ENCODE data around the gene CLNK.

Gene CLNK, protein sequence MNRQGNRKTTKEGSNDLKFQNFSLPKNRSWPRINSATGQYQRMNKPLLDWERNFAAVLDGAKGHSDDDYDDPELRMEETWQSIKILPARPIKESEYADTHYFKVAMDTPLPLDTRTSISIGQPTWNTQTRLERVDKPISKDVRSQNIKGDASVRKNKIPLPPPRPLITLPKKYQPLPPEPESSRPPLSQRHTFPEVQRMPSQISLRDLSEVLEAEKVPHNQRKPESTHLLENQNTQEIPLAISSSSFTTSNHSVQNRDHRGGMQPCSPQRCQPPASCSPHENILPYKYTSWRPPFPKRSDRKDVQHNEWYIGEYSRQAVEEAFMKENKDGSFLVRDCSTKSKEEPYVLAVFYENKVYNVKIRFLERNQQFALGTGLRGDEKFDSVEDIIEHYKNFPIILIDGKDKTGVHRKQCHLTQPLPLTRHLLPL

DNA sequence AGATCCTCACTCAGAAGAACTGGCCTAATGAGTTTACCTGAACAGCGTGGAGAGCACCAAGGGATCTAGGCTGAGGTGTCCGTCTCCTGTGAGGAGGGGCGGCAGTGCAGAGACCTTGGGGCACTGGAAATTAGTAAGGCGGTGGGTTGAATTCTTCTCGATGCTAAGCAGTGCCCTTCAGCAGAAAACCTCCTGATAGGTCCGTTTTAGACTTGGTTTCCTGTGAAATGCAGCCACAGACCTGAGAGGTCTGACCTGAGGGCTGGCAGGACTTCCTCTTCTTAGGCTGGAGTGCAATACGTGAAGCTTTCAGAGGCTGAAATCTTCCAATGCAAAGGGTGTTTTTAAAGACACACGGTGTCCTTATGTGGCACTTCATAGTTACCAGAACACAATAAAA lies at the start of gene CLNK:
CLNK (minus strand) TSS at position 138 of the 400 bp plus-strand sequence. CDS start 16,899 bp downstream, outside the sequence.
- no peak for DNase-seq

DNA sequence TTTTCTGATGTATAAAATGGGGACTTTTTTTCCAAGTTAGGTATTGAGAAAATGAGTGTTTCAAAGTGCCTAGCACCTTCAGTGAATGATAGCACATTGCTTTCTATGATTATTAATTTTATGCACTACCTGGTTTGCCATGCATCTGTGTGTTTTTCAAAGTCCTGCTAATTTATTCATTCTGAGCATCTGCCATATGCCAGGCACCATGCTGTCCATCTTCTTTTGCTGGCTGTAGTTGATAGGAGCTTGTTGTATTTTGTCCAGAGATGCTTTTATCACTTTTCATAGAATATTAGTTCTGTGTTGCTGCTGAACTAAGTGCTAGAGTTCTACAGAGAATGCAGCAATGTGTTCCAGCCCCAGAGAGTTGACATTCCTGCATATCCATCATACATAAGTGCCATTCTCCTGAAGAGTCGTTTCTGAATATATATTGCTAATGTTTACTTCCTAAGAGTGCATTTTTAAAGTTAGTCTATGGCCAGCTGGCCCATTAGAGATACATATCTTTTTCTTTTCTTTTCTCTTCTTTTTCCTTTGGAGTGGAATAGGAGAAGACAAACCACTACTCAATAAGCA lies 49.0 kb upstream of the CLNK start:
- no peak for DNase-seq

DNA sequence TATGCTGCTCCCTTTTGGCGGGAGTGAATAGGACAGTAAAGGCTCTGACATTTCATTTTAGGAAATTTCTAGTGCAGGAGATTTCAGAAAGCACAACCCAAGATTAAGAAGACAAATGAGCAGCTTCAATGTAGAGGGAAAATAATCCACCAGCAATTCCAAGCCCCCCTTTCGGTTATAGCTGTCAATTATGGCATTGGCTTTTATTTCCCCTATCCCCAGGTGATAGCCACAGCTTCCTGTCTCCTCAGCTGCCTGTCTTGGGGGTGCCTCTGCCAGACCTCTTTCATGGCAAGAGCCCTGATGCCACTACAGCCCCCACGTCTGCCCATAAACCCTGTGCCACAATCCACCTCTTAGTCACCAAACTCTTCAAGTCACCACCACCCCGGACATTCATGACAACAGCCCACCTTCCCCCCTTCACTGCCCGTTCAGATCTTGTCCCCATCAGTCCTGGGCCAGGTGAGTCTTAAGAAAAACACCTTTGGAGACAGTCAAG lies 48.4 kb upstream of the CLNK start:
- no peak for DNase-seq

DNA sequence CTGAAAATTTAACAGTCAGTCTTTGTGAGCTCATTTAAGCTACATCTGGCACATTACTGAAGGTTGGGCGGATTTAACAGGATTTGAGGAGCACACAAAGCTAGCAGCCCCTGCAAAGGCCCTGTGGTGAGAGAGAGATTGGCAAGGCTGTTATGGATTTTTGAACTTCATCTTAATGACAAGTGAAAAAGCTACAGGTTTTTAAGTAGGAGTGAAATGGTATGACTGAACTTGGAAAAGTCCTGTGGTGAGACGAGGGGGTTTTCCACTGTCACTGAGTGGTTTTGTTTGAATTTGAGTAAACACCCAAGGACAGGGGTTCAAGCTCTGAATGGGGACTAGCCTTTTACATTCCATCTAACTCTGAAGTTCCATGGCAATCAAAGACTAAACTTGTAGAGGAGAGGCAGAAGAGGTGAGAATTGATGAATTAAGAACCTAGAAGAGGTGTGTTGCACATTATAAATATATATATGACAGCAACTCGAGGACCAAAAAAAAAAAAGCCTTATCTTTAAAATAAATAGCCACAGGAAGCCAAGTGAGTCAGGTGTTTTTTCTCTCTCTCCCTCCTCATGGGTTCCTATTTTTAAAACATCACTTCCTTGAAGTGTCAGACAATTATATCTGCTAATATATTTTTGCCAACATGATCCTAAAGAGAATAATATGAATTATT lies 47.8 kb upstream of the CLNK start:
- DNase-seq, result no peak

DNA sequence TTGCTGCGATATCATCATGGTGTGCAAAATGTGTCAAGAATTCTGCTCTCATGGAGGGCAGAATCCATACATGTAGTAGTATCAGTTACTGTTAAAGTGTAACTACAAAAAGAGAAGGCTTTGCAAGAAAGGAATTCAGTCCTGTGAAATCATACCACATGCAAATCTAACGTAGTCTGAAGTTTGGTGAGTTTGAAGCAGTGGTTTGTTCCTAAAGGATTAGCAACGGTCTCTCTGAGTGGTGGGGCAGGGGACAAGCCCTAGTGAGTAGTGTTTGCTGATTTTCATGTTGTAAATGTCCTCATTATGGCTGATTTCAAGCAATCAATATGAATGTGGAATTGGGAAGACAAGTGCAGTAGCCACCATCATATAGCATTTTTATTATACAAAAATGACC lies 47.1 kb upstream of the CLNK start:
- no peak for DNase-seq

DNA sequence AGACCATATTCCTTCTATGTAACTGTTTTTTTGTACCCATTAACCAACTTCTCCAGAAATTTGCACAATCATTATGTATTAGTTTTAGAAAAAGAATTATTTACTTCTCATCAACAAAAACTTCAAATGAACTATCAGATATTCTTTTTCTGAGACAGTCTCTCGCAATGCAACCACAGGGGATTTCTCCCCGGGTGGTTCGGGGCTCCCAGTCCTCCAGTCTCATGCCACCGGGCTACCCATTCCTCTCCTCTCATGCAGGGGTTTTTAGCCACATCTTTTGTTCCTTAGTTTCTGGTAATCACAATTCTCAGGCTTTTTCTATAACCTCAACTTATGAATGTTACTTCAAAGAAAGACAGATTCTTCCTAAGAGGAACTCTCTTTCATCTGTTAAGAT lies 46.6 kb upstream of the CLNK start:
- no peak for DNase-seq

DNA sequence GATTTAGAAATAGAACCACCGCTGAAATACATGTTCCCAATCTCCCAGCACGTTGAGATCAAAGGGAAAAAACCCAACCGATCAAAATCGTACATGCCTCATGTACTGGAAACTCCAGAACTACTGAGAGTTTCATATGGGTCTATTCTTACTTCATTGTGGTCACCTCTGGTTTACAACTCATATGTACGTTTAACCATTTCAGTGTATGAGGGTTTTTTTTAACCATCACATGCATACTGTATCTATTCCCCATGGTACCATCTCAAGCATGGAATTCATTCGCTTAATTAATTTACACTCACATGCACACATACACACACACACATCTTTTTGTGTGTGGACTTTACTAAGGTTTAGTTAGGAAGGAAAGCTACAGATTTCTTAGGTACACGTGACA lies 46.0 kb upstream of the CLNK start:
- no peak for DNase-seq

DNA sequence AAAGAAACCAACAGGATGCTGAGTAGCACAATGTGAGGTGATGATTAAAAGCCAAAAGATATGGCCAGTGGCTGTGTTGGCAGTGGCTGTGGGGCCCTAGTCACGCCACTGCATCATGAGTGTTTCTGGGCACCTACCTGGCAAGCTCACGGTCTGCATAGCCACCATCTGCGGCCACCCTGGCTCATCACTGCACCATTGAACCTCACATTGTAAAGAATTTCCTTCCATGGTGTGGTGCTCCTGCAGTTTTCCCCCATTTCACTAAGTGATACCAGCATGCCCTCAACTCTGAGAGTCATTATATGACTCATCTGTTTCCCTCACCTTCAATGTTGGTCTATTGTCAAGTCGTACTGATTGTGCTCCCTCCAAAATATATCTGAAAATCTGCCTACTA lies 45.5 kb upstream of the CLNK start:
- DNase-seq, result no peak

DNA sequence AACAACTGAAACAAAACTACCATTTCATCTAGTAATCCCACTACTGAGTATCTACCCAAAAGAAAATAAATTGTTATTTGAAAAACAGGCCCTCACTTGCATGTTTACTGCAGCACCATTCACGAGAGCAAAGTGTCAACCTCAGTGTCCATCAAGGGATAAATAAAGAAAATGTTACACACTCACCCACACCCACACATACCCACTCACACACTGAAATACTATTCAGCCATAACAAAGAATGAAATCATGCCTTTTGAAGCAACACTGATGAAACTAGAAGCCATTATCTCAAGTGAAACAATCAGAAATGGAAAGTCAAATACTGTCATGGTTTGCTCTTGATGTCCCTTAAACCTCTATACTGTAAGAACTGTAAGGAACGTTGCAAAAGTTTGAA lies 44.8 kb upstream of the CLNK start:
- no peak for DNase-seq

DNA sequence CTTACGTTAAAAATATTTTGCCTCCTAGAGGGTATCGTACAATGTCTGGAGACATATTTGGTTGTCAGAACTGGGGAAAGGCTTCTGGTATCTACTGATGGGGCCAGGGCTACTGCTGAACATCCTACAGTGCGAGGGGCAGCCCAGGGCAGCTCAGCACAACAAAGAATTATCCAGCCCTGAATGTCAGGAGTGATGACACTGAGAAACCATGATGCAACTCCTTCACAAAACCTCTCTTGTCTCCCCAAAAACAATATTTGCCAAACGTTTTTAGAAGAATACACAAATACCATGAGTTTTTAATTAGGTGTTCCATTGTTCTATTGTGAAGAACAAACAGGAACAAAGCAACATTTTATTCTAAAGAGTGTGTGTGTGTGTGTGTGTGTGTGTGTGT lies 43.4 kb upstream of the CLNK start:
- no peak for DNase-seq

DNA sequence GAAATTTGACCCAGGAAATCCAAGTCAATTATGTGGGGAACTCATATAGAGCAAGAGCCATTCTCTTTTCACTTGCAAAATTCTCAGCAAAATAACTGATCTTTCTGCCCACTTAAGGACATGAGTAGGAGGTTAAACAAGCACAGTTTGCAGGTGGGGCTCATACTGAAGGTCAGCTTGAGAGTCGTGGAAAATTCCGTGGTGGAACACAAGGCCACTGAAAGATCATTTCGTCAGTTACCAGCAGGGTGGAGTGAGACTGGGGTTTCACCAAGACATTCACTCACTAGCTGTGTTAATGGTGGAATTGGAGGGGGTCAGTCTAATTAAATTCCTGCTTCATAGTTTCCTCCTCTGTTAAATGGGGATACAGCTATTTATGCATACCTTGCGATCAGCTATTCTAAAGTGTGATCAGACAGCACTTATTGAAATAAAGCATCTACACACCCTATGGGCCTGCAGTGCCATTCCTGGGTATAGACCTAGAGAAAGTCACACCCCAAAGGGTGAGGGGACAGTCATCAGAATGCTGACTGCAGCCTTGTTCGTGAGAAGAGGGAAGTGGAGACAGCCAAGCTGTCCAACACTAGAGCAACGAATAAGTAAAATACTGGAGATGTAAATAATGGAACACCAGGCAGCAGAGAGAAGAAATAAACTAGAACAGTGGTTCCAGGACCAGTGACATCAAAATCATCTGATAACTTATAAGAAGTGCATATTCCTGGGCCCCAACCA lies 42.7 kb upstream of the CLNK start:
- DNase-seq, result no peak

DNA sequence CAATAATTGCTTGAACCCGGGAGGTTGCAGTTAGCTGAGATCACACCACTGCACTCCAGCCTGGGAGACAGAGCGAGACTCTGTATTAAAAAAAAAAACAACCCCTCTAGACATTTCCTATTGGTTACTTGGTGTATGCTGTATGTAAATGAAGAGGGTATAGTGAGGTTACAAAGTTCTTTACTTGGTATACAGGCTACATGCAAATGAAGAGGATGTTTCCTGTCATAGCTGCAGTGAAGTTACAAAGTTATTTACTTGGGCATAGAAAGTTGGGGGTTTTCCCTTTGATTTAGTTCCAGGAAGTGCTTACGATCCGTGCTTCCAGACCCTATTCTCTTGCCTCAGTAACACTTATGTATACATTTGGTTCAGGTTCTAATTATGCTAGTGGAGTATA lies 38.4 kb upstream of the CLNK start:
- no peak for DNase-seq

DNA sequence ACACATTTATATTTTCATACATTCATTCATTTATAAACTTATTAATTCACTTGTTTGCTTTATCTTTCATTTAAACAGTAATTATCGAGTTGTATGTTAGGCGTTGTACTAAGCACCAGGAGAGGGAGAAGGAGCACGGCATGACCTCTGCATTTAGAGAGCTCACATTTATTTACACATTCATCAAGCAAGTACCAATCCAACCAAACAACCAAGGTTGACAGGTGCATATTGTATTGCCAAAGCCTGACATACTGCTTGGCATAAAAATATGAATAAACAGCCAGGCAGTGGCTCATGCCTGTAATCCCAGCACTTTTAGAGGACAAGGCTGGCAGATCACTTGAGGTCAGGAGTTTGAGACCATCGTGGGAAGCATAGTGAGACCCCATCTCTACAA lies 37.0 kb upstream of the CLNK start:
- DNase-seq, result no peak

DNA sequence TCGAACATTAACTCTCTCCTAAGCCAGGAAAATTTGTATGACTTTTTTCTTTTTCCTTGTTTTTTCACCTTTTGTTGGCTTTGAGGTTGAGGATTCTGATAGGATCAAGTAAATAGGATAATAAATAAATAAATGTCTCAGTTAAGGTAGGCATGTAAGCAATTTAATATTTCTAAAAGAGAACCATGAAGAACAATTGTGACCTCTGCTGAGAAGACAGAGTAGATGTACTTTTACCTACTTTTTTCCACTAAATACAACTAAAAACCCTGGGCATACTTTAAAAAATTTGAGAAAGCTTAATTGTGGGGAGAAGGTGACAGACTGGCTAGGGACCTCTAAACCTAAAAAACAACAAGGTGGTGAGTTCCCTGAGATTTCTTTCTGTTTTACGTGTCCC lies 31.6 kb upstream of the CLNK start:
- DNase-seq, result no peak

DNA sequence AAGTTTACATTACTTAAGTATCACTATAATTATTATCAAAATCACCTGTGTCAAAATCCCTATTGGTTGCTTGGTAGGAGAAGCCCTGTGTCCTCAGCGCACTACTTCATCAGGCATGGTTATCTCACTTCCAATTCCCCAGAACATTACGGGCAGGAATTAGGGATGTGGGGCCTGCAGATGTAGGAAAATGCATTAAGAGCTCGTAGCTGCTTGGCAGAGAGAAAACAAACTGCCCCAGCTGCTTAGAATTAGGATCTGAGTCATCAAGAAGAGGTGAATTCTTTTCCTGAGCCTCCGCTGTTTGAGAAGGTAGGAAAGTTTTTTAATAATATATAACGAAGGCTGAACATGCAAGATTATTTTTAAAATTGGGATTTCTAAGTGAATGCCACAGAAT lies 31.1 kb upstream of the CLNK start:
- DNase-seq, result no peak

DNA sequence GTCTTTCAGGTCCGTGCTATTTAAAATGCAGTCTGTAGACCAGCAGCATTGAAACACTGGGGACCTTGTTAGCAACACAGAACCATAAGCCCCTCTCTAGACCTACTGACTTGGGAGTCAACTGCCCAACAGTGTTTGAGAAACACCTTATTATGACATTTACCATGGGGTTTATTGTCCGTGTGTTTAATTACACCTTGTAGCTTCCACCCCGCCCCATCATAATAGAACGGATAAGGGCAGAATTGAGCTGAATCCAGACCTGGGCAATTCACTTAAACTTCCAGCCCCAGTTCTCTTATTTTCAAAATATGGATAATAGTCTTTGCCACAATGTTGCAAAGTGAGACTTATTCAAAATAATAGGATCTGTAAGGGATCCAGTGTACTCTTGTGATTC lies 30.6 kb upstream of the CLNK start:
- no peak for DNase-seq

DNA sequence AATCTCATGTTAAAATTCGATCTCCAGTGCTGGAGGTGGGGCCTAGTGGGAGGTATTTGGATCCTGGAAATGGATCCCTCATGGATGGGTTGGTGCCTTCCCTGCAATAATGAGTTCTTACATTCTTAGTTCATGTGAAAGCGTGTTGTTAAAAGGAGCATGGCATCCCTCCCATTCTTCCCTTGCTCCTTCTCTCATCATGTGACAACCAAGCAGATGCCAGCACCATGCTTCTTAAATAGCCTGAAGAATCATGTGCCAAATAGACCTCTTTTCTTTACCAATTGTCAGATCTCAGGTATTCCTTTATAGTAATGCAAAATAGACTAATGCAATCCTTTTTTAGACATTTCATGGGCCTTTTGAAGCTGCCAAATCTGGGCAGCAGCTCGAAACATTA lies 29.0 kb upstream of the CLNK start:
- no peak for DNase-seq

DNA sequence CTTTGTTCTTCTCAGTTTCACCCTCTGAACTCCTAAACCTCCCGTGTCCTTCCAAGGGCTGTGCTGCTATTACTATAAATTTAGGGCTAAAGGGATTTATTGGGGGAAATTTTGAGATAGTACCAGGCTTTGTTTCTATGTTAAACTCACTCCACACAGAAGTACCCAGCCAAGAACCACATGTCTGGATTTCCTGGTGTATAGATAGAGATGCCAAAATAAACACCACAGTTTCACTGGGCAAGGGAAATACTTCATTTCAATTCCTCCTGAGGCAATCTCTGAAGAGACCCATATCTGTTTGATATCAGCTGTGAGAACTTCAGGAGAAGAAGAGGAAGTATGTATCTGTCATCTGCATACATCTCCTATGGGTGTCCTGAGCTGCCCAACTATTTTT lies 21.7 kb upstream of the CLNK start:
- no peak for DNase-seq

DNA sequence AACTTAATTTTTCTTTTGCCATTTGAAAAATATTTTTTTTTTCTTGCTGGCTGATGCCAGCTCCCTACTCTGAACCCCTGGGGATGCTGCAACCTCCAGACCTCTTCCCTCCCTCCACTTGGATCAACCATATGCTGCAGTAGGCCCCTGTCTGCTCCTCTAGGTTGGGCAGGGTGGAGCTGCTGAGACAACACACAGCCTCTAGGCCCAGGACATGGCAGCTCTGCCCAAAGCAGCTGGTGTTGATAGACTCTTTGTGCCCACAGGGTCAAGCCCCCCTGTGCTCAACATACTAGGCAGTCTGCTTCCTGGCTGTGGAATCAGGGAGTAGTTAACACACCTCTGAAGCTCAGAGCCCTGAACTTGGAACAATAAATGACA lies 19.9 kb upstream of the CLNK start:
- DNase-seq, result no peak

DNA sequence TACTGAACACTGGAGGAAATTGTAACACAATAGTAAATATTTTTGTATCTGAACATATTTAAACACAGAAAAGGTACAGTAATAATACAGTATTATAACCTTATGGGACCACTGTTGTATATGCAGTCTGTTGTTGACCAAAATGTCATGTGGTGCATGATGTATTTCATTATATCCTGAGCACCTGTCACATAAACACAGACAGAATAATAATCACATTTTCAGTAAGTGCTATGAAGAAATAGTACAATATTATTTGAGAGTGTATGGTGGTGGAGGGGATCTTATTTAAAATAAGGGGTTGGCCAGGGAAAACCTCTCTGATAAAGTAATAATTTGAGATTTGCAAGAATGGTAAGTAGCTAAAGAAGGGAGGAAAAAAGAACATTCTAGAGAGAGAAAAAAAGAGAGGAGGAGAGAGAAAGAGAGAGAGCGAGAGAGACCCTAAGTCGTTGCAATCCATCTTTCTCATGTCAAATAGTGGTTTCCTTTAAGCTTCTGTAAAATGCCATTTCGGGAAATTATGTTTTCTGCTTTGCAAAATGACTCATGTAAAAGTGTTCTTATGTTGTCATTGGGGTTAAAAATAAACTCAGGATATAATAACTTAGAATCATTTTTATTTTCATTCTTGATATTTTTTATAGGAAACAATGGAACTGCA lies 19.3 kb upstream of the CLNK start:
- DNase-seq, result no peak

DNA sequence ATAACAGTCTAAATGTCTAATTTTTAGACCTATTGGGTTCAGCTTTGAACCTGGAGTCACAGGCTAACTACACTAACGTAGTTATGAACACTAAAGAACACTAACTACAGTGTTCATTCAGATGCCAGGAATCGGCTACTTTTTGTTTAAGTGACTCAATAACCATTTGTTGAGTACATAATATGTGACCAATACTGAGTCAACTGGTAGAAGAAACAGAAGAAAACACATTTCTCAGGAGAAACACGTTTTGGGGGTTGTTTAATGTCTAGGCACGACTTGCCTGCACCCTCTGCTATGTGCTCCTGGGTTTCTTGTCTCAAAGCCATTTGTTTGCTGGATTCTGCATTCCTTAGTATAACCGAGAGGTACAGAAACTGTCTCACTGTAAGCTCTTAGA lies 18.6 kb upstream of the CLNK start:
- no peak for DNase-seq

DNA sequence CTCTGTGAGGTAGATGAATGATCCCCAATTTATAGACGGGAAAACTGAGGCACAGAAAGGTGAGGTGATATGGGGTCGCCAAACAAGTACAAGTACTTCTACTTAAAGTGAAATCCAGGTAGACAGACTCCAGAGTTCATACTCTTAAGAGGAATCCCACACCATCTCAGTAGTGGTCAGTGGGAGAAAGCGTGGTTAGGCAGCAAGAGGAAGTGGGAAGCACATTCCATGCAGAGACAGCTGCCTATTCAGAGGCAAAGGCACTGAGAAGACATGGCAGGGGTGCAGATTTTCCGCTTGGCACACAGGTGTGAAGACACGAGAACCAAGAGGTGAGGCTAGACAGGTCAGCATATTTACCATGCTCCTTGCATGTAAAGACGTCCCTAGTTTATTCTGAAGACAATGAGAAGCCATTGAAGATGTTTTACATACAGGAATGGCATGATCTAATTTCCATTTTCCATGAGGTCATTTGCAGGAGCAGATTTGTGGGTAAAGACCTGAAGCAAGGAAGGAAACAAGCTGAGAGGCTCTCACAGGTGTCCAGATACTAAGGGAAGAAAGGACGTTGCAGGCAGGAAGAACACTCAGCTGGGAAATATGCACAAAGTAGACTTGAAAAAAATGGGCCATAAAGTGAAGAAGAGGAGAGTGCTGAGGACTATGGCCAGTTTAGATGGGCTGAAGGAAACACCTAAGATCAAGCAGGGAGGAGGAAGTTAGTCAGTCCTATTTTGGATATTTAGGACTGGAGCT lies 17.3 kb upstream of the CLNK start:
- DNase-seq, result no peak

All from hematopoietic multipotent progenitor cell treated with erythropoietin and hydrocortisone succinate and interleukin-3 and kit ligand, for 8 days (in vitro differentiated cells).